ENCODE results near the gene RFC1. TPM values are rescaled to one million over a fixed set of nuclear protein-coding genes. Genes with fewer than 3 reads are reported as not detected.
A peak's percentile ranks its signal among the peaks of the same experiment; 100 is the strongest.

RFC1 gene
- polyA plus RNA-seq, 3 donors, result 8.7 to 15.0 (median 14.6) TPM

- H2AFZ ChIP-seq (ENCODE audit: insufficient read depth, low read depth, low read length, poor library complexity, severe bottlenecking), result no peak overlapping the region
- no peak for DNase-seq
- H3K4me1 Mint-ChIP-seq, result no peaks in the 10 kb centered on the region
- H3K9me3 ChIP-seq (replicated peaks in 1 of 2; ENCODE audit: control insufficient read depth in 1 of 2, insufficient read depth in 1 of 2, low read length in 2 of 2), result no peaks in the 10 kb centered on the region
- no peak for TF ChIP-seq CTCF (IDR thresholded peaks at IDR 0.05)
- 100% methylated on average over 2 of the region's 2 CpGs for WGBS (ENCODE audit: insufficient coverage)
- intact Hi-C loops (cut with micrococcal nuclease), result no loop called here
- H4K20me1 ChIP-seq (ENCODE audit: insufficient read depth, low read length), result no peaks in the 10 kb centered on the region
- no peaks in the 10 kb centered on the region for H3K9me3 Mint-ChIP-seq
- H3K27ac Mint-ChIP-seq, result no peak overlapping the region
- no peaks in the 10 kb centered on the region for H3K79me2 ChIP-seq (ENCODE audit: insufficient read depth, low read length)
- H3K4me3 Mint-ChIP-seq, result no peak overlapping the region
- H3K27ac ChIP-seq (ENCODE audit: low read depth in 1 of 2, low read length in 2 of 2), result no peak overlapping the region
- no peaks in the 10 kb centered on the region for H3K4me1 ChIP-seq (ENCODE audit: control insufficient read depth in 1 of 2, insufficient read depth in 2 of 2, low read length in 2 of 2)
- H3K36me3 Mint-ChIP-seq, result peaks cover 76 to 84% of the 10 kb centered on the region in 2 donors
- peaks cover 59 to 90% of the 10 kb centered on the region in 2 donors for H3K36me3 ChIP-seq (replicated peaks in 1 of 2; ENCODE audit: control insufficient read depth in 1 of 2, insufficient read depth in 2 of 2, low read length in 2 of 2)
- H3K27me3 Mint-ChIP-seq (ENCODE audit: low read depth in 3 of 3), result peaks cover 0 to 2% (median 0%) of the 10 kb centered on the region in 3 donors
- H3K4me2 ChIP-seq (replicated peaks; ENCODE audit: extremely low read depth, low read length, poor library complexity, severe bottlenecking), result no peak overlapping the region
- no peak overlapping the region for H3K4me3 ChIP-seq (replicated peaks in 1 of 3; ENCODE audit: low read depth in 2 of 3, low read length in 3 of 3)
- H3K9ac ChIP-seq (ENCODE audit: insufficient read depth, low read length, poor library complexity, severe bottlenecking), result no peak overlapping the region
- no peaks in the 10 kb centered on the region for H3K27me3 ChIP-seq (ENCODE audit: control insufficient read depth in 2 of 2, insufficient read depth in 2 of 2, low read length in 2 of 2)
Observed at GRCh38 chr4:39291686-39292085, 74.5 kb downstream of the RFC1 start.

GRCh38 chr4:39287223-39287622 lies 78.9 kb downstream of the RFC1 start:
- Mint-ChIP-seq H3K9me3 (no peaks in the 10 kb centered on the region), H3K36me3 (peaks cover 66 to 80% of the 10 kb centered on the region in 2 donors), H3K4me1 (no peaks in the 10 kb centered on the region), H3K27me3 (ENCODE audit: low read depth in 3 of 3) (no peaks in the 10 kb centered on the region), H3K4me3 (no peak overlapping the region), H3K27ac (peak overlapping the region in 2 of 7 donors; percentile 33 to 61)
- no peak overlapping the region for H3K9ac ChIP-seq (ENCODE audit: insufficient read depth, low read length, poor library complexity, severe bottlenecking)
- no peaks in the 10 kb centered on the region for H3K9me3 ChIP-seq (replicated peaks in 1 of 2; ENCODE audit: control insufficient read depth in 1 of 2, insufficient read depth in 1 of 2, low read length in 2 of 2)
- no peak overlapping the region for H2AFZ ChIP-seq (ENCODE audit: insufficient read depth, low read depth, low read length, poor library complexity, severe bottlenecking)
- H3K27me3 ChIP-seq (ENCODE audit: control insufficient read depth in 2 of 2, insufficient read depth in 2 of 2, low read length in 2 of 2), result no peaks in the 10 kb centered on the region
- intact Hi-C loops (cut with micrococcal nuclease), result no loop called here
- no peaks in the 10 kb centered on the region for H3K4me1 ChIP-seq (ENCODE audit: control insufficient read depth in 1 of 2, insufficient read depth in 2 of 2, low read length in 2 of 2)
- 93% methylated on average over 2 of the region's 4 CpGs for WGBS (ENCODE audit: insufficient coverage)
- no peaks in the 10 kb centered on the region for H4K20me1 ChIP-seq (ENCODE audit: insufficient read depth, low read length)
- no peak for DNase-seq
- no peak overlapping the region for H3K27ac ChIP-seq (ENCODE audit: low read depth in 1 of 2, low read length in 2 of 2)
- H3K4me2 ChIP-seq (replicated peaks; ENCODE audit: extremely low read depth, low read length, poor library complexity, severe bottlenecking), result no peak overlapping the region
- no peaks in the 10 kb centered on the region for H3K79me2 ChIP-seq (ENCODE audit: insufficient read depth, low read length)
- H3K36me3 ChIP-seq (replicated peaks in 1 of 2; ENCODE audit: control insufficient read depth in 1 of 2, insufficient read depth in 2 of 2, low read length in 2 of 2), result peaks cover 51 to 76% of the 10 kb centered on the region in 2 donors
- no peak overlapping the region for H3K4me3 ChIP-seq (replicated peaks in 1 of 3; ENCODE audit: low read depth in 2 of 3, low read length in 3 of 3)
- no peak for TF ChIP-seq CTCF (IDR thresholded peaks at IDR 0.05)

Measured in CD14-positive monocyte (primary cell).